ENCODE data around the gene PPP1R10. TPM values are rescaled to one million over a fixed set of nuclear protein-coding genes. Genes with fewer than 3 reads are reported as not detected.

Gene PPP1R10
- total and polyA plus RNA-seq, 2 of the 13 experiments (the other 11 are each of a cell fraction or from before 2014, with no cell fraction given), result 26.3 to 38.4 TPM

DNA sequence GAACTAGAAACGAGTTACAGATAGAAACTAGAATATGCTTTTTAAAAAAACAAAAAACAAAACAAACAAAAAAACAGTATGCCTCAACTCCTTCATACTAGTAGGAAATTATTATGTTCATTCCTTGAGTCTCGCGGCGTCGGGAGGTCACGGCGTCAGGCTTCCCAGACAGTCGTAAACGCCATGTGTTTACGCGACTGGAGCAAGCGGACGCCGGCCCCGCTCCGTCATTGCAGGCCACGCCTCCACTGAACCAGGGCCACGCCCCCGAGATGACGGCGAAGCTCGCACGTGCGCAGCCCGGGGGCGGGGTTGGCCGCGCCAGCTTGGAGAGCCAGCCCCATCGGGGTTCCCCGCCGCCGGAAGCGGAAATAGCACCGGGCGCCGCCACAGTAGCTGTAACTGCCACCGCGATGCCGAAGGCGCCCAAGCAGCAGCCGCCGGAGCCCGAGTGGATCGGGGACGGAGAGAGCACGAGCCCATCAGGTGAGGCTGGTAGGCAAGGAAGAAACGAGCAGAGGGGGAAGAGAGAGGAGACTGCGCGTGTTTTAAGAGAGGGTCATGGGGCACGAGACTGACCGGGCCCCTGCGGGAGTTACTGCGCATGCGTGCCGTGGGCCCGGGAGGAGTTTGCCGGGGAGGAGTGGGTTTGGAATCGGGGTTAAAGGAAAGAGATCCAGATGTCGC, 45.8 kb downstream of the PPP1R10 start, which contains the start of gene ABCF1 (continued):
- TF ChIP-seq, protein P1, sequence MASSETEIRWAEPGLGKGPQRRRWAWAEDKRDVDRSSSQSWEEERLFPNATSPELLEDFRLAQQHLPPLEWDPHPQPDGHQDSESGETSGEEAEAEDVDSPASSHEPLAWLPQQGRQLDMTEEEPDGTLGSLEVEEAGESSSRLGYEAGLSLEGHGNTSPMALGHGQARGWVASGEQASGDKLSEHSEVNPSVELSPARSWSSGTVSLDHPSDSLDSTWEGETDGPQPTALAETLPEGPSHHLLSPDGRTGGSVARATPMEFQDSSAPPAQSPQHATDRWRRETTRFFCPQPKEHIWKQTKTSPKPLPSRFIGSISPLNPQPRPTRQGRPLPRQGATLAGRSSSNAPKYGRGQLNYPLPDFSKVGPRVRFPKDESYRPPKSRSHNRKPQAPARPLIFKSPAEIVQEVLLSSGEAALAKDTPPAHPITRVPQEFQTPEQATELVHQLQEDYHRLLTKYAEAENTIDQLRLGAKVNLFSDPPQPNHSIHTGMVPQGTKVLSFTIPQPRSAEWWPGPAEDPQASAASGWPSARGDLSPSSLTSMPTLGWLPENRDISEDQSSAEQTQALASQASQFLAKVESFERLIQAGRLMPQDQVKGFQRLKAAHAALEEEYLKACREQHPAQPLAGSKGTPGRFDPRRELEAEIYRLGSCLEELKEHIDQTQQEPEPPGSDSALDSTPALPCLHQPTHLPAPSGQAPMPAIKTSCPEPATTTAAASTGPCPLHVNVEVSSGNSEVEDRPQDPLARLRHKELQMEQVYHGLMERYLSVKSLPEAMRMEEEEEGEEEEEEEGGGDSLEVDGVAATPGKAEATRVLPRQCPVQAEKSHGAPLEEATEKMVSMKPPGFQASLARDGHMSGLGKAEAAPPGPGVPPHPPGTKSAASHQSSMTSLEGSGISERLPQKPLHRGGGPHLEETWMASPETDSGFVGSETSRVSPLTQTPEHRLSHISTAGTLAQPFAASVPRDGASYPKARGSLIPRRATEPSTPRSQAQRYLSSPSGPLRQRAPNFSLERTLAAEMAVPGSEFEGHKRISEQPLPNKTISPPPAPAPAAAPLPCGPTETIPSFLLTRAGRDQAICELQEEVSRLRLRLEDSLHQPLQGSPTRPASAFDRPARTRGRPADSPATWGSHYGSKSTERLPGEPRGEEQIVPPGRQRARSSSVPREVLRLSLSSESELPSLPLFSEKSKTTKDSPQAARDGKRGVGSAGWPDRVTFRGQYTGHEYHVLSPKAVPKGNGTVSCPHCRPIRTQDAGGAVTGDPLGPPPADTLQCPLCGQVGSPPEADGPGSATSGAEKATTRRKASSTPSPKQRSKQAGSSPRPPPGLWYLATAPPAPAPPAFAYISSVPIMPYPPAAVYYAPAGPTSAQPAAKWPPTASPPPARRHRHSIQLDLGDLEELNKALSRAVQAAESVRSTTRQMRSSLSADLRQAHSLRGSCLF (CRISPR knock-in tag; IDR thresholded peaks at IDR 0.05; ENCODE audit: borderline replicate concordance), result peak; percentile 85; the same call in 1 of the 2 replicates
- TF ChIP-seq, protein P2, sequence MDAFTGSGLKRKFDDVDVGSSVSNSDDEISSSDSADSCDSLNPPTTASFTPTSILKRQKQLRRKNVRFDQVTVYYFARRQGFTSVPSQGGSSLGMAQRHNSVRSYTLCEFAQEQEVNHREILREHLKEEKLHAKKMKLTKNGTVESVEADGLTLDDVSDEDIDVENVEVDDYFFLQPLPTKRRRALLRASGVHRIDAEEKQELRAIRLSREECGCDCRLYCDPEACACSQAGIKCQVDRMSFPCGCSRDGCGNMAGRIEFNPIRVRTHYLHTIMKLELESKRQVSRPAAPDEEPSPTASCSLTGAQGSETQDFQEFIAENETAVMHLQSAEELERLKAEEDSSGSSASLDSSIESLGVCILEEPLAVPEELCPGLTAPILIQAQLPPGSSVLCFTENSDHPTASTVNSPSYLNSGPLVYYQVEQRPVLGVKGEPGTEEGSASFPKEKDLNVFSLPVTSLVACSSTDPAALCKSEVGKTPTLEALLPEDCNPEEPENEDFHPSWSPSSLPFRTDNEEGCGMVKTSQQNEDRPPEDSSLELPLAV (CRISPR knock-in tag; conservative IDR thresholded peaks at IDR 0.05; ENCODE audit: low read depth), result no peak; the same call in 1 of the 2 replicates
- TF ChIP-seq, protein P3, sequence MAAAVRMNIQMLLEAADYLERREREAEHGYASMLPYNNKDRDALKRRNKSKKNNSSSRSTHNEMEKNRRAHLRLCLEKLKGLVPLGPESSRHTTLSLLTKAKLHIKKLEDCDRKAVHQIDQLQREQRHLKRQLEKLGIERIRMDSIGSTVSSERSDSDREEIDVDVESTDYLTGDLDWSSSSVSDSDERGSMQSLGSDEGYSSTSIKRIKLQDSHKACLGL (CRISPR knock-in tag; IDR thresholded peaks at IDR 0.05), result peak; percentile 98
- TF ChIP-seq, protein P4, sequence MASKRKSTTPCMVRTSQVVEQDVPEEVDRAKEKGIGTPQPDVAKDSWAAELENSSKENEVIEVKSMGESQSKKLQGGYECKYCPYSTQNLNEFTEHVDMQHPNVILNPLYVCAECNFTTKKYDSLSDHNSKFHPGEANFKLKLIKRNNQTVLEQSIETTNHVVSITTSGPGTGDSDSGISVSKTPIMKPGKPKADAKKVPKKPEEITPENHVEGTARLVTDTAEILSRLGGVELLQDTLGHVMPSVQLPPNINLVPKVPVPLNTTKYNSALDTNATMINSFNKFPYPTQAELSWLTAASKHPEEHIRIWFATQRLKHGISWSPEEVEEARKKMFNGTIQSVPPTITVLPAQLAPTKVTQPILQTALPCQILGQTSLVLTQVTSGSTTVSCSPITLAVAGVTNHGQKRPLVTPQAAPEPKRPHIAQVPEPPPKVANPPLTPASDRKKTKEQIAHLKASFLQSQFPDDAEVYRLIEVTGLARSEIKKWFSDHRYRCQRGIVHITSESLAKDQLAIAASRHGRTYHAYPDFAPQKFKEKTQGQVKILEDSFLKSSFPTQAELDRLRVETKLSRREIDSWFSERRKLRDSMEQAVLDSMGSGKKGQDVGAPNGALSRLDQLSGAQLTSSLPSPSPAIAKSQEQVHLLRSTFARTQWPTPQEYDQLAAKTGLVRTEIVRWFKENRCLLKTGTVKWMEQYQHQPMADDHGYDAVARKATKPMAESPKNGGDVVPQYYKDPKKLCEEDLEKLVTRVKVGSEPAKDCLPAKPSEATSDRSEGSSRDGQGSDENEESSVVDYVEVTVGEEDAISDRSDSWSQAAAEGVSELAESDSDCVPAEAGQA (IDR thresholded peaks at IDR 0.05; ENCODE audit: low read depth), result peak; percentile 79
- TF ChIP-seq, protein P4 (CRISPR knock-in tag; IDR thresholded peaks at IDR 0.05; ENCODE audit: borderline replicate concordance), result no peak; the same call in 1 of the 2 replicates
- TF ChIP-seq CBX1 (IDR thresholded peaks at IDR 0.05; ENCODE audit: low read depth), result peak; percentile 42
- TF ChIP-seq ZKSCAN1 (IDR thresholded peaks at IDR 0.05; ENCODE audit: low read length), result peak; percentile 44; the same call in 1 of the 2 replicates
- TF ChIP-seq FLYWCH1 (CRISPR knock-in tag; IDR thresholded peaks at IDR 0.05), result no peak
- TF ChIP-seq ARNT (IDR thresholded peaks at IDR 0.05), result no peak
- TF ChIP-seq, protein P5, sequence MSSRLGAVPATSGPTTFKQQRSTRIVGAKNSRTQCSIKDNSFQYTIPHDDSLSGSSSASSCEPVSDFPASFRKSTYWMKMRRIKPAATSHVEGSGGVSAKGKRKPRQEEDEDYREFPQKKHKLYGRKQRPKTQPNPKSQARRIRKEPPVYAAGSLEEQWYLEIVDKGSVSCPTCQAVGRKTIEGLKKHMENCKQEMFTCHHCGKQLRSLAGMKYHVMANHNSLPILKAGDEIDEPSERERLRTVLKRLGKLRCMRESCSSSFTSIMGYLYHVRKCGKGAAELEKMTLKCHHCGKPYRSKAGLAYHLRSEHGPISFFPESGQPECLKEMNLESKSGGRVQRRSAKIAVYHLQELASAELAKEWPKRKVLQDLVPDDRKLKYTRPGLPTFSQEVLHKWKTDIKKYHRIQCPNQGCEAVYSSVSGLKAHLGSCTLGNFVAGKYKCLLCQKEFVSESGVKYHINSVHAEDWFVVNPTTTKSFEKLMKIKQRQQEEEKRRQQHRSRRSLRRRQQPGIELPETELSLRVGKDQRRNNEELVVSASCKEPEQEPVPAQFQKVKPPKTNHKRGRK (CRISPR knock-in tag; IDR thresholded peaks at IDR 0.05), result 0 out of 2 replicates have a peak, but pooled peaks have one; percentile 44
- TF ChIP-seq, protein P6, sequence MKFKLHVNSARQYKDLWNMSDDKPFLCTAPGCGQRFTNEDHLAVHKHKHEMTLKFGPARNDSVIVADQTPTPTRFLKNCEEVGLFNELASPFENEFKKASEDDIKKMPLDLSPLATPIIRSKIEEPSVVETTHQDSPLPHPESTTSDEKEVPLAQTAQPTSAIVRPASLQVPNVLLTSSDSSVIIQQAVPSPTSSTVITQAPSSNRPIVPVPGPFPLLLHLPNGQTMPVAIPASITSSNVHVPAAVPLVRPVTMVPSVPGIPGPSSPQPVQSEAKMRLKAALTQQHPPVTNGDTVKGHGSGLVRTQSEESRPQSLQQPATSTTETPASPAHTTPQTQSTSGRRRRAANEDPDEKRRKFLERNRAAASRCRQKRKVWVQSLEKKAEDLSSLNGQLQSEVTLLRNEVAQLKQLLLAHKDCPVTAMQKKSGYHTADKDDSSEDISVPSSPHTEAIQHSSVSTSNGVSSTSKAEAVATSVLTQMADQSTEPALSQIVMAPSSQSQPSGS (CRISPR knock-in tag; IDR thresholded peaks at IDR 0.05), result peak; percentile 79; the same call in 1 of the 2 replicates
